Sigmoid colon (tissue), 7 donors: Measurements from ENCODE around the gene SLCO3A1. TPM values are rescaled to one million over a fixed set of nuclear protein-coding genes. Genes with fewer than 3 reads are reported as not detected.

Experiments used
- DNase-seq: peaks from one replicate; pipeline ENCODE4 v3.0.0-alpha.2; 2019
- H3K27ac ChIP-seq, 4 donors: fragments of 200-600 bp; sonication (generic); one replicate each; pipeline ENCODE4 v1.5.1; 2016 to 2019; ENCODE audit warnings: mild to moderate bottlenecking in 1 of 4
- H3K27me3 ChIP-seq, 3 donors: fragments of 200-600 bp; sonication (generic); one replicate each; pipeline ENCODE4 v1.5.1; 2019; ENCODE audit warnings: mild to moderate bottlenecking in 1 of 3
- H3K36me3 ChIP-seq, 4 donors: fragments of 200-600 bp; sonication (generic); one replicate each; pipeline ENCODE4 v1.5.1; 2016 to 2019
- H3K4me1 ChIP-seq, 4 donors: fragments of 200-600 bp; sonication (generic); one replicate each; pipeline ENCODE4 v1.5.1; 2017 to 2019
- H3K4me3 ChIP-seq, 4 donors: fragments of 200-600 bp; sonication (generic); one replicate each; pipeline ENCODE4 v1.5.1; 2017 to 2019; ENCODE audit warnings: mild to moderate bottlenecking in 2 of 4, moderate library complexity in 1 of 4
- H3K9me3 ChIP-seq, 4 donors: fragments of 200-600 bp in 3 of 4; sonication (generic) in 3 of 4; one replicate each; pipeline versions ENCODE4 v1.5.1 to v1.6.1; 2013 to 2019
- EP300 ChIP-seq, 4 donors: sonication (generic); formaldehyde crosslinking; IDR thresholded peaks; one replicate each; pipeline ENCODE4 v1.6.1; 2017; ENCODE audit warnings: antibody characterized with exemption in 4 of 4
- POLR2A ChIP-seq, 2 donors: fragments of 450-650 bp; IDR thresholded peaks; one replicate each; pipeline ENCODE4 v1.6.1; 2016; ENCODE audit warnings: antibody characterized with exemption in 2 of 2, mild to moderate bottlenecking in 2 of 2, moderate library complexity in 2 of 2
- POLR2AphosphoS5 ChIP-seq, 4 donors: sonication (generic); formaldehyde crosslinking; IDR thresholded peaks; one replicate each; pipeline ENCODE4 v1.6.1; 2017; ENCODE audit warnings: antibody characterized with exemption in 4 of 4
- WGBS, 2 donors: extraction: QIAGEN DNeasy Blood & Tissue Kit; methylation state at CpG; one replicate each; pipeline ENCODE4 v1.1.7; 2013; 5-methylcytosine and 5-hydroxymethylcytosine counted together
- intact Hi-C: fragments of 100-400 bp; cut with DNase I; formaldehyde crosslinking; loops from one replicate; pipeline ENCODE4 v1.15.1; 2023
- polyA plus RNA-seq, 3 donors: library from polyadenylated mRNA; stranded (reverse); fragments of 200-250 nt; gene quantifications; one replicate each; pipeline ENCODE4 v1.2.3, GENCODE V29; 2013
- total RNA-seq, 4 donors: library from RNA; depleted of rRNA; stranded (reverse); fragments of >200 nt; gene quantifications; one replicate each; pipeline ENCODE4 v1.1.0, GENCODE V29; 2016
- TF ChIP-seq, protein P1 (sequence below), 4 experiments: fragments of 450-650 bp in 3 of 4; fragments of 200-600 bp in 1 of 4; IDR thresholded peaks; one replicate each; pipeline ENCODE4 v1.5.1; 2016 to 2019; ENCODE audit warnings: antibody characterized with exemption in 4 of 4, mild to moderate bottlenecking in 3 of 4, moderate library complexity in 2 of 4
- donor health status: healthy with polysubstance abuse.
- donor health status: Bipolar disorder and iron deficiency.
- donor health status: healthy.

Gene SLCO3A1
- total and polyA plus RNA-seq, 7 donors: 1.4 to 10.5 (median 4.6) TPM

- intact Hi-C loops: no loop called here
- Histone ChIP-seq H3K9me3 (no peaks in the 10 kb centered on the region), H3K27ac (no peak overlapping the region), H3K4me3 (no peak overlapping the region), H3K27me3 (no peaks in the 10 kb centered on the region), H3K4me1 (no peaks in the 10 kb centered on the region), H3K36me3 (no peaks in the 10 kb centered on the region)
- no peak for DNase-seq
- 79 to 82% methylated on average over 10 of the region's 10 CpGs for WGBS, 2 donors
- TF ChIP-seq POLR2AphosphoS5 (IDR thresholded peaks at IDR 0.05) (no peak), POLR2A (IDR thresholded peaks at IDR 0.05) (no peak), EP300 (IDR thresholded peaks at IDR 0.05) (no peak)
- TF ChIP-seq, protein P1, sequence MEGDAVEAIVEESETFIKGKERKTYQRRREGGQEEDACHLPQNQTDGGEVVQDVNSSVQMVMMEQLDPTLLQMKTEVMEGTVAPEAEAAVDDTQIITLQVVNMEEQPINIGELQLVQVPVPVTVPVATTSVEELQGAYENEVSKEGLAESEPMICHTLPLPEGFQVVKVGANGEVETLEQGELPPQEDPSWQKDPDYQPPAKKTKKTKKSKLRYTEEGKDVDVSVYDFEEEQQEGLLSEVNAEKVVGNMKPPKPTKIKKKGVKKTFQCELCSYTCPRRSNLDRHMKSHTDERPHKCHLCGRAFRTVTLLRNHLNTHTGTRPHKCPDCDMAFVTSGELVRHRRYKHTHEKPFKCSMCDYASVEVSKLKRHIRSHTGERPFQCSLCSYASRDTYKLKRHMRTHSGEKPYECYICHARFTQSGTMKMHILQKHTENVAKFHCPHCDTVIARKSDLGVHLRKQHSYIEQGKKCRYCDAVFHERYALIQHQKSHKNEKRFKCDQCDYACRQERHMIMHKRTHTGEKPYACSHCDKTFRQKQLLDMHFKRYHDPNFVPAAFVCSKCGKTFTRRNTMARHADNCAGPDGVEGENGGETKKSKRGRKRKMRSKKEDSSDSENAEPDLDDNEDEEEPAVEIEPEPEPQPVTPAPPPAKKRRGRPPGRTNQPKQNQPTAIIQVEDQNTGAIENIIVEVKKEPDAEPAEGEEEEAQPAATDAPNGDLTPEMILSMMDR (IDR thresholded peaks at IDR 0.05): no peak
Observed at GRCh38 chr15:92049290-92049989, 195.9 kb downstream of the SLCO3A1 start.

DNA sequence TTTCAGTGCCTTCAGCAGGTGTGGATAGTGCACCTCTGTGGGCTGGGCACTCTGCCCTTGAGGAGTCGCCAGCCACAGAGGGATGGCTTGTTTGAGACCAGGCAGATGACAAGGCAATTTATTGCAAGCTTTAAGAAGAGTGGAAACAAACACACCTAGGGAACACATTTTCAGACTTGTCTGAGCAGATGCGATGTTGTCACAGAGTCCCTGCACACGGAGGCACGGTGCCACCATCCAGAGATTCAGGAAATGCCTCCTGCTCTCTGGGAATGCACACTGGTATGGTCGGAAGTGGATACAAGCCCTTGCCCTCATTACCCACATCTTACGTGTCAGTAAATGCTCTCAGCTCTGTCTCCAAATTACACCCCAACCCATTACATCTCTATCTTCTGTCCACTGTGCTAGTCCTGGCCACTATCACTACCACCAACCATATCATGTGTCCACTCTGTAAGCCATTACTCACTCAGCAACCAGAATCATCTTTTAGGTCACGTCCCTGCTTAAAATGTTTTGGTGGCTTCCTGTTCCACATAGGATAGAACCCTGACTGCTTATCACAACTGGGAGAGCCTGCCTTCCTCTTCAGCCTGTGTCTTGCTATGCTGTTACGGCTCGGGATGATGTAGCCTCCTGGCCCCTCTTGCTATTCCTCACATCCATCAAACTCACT lies 196.9 kb downstream of the SLCO3A1 start:
- no peaks in the 10 kb centered on the region for H3K9me3 ChIP-seq

DNA sequence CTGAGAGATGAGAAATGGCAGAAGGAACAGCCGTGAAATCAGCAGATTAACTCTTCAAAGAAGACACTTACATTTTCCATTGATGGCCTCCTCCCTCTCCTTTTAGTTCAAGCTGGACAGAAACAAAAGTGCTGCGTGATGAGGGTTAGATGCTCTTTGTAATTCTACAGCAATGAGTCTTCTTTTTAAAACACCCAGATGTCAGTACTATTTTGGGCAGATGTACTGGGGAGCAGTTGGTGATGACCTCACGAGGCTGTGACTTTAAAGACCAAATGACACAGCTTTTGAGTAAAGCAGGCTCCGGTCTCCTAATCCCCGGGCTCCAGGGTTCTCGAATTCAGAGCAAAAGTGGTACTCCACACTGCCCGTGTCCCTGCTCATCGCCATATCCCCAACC lies 198.2 kb downstream of the SLCO3A1 start:
- H3K27ac ChIP-seq: no peak overlapping the region
- no peaks in the 10 kb centered on the region for H3K36me3 ChIP-seq
- no peaks in the 10 kb centered on the region for H3K4me1 ChIP-seq
- no peaks in the 10 kb centered on the region for H3K9me3 ChIP-seq
- H3K4me3 ChIP-seq: no peak overlapping the region
- no peaks in the 10 kb centered on the region for H3K27me3 ChIP-seq
- WGBS, 2 donors: 94% methylated on average over 8 of the region's 8 CpGs
- no peak for DNase-seq
- TF ChIP-seq POLR2A (IDR thresholded peaks at IDR 0.05) (no peak), POLR2AphosphoS5 (IDR thresholded peaks at IDR 0.05) (no peak), EP300 (IDR thresholded peaks at IDR 0.05) (no peak)
- TF ChIP-seq, protein P1 (IDR thresholded peaks at IDR 0.05): no peak
- intact Hi-C loops: no loop called here

More for the DNA sequence above, 196.9 kb downstream of the SLCO3A1 start:
- TF ChIP-seq, protein P1 (IDR thresholded peaks at IDR 0.05): no peak
- H3K27me3 ChIP-seq: no peaks in the 10 kb centered on the region
- no peaks in the 10 kb centered on the region for H3K4me1 ChIP-seq
- no peak overlapping the region for H3K4me3 ChIP-seq
- 89 to 90% methylated on average over 9 of the region's 9 CpGs for WGBS, 2 donors
- no peaks in the 10 kb centered on the region for H3K36me3 ChIP-seq
- no peak for DNase-seq
- H3K27ac ChIP-seq: no peak overlapping the region
- intact Hi-C loops: no loop called here

DNA sequence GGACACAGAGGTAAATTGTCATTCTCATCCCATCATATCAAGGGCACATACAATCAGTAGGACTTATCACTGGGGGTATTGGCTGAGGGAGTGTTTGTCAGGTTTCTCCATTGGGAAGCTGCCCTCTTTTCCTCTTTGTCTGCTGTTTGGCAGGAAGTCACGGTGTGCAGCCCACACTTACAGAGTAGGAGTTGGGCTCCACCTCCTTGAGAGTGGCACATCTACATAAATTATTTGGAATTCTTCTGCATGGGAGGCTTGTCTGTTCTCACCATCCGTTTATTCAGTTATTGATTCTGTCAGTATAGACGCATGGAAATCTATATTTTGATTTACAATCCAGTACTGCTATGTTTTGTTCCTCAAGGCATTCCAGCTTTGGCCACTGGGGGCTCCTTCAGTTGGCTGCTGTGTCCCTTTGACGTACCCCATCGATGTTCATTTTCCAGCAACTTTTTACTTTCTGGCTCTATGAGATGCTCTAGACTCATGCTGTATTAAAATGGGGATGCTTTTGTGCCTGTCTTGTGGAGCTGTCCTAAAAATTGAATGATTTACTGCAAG lies 200.3 kb downstream of the SLCO3A1 start:
- no peaks in the 10 kb centered on the region for H3K4me1 ChIP-seq
- no peak for DNase-seq
- H3K9me3 ChIP-seq: no peaks in the 10 kb centered on the region
- TF ChIP-seq, protein P1 (IDR thresholded peaks at IDR 0.05): peak in 1 of 4 experiments; percentile 12
- no peak for TF ChIP-seq POLR2AphosphoS5 (IDR thresholded peaks at IDR 0.05)
- H3K4me3 ChIP-seq: no peak overlapping the region
- H3K27ac ChIP-seq: no peak overlapping the region
- no peaks in the 10 kb centered on the region for H3K36me3 ChIP-seq
- intact Hi-C loops: no loop called here
- 87 to 91% methylated on average over 5 of the region's 5 CpGs for WGBS, 2 donors
- H3K27me3 ChIP-seq: no peaks in the 10 kb centered on the region
